Measurements from ENCODE around the gene HTR2B. TPM values are rescaled to one million over a fixed set of nuclear protein-coding genes. Genes with fewer than 3 reads are reported as not detected.
"Not testable (repeated sequence)": the region's sequence is repeated elsewhere in the genome, so short reads cannot be mapped to it uniquely, and the experiment has no call there.

HTR2B gene
- total RNA-seq, 4 donors from 2014 or later, result 0.09 TPM; not detected in 3

DNA sequence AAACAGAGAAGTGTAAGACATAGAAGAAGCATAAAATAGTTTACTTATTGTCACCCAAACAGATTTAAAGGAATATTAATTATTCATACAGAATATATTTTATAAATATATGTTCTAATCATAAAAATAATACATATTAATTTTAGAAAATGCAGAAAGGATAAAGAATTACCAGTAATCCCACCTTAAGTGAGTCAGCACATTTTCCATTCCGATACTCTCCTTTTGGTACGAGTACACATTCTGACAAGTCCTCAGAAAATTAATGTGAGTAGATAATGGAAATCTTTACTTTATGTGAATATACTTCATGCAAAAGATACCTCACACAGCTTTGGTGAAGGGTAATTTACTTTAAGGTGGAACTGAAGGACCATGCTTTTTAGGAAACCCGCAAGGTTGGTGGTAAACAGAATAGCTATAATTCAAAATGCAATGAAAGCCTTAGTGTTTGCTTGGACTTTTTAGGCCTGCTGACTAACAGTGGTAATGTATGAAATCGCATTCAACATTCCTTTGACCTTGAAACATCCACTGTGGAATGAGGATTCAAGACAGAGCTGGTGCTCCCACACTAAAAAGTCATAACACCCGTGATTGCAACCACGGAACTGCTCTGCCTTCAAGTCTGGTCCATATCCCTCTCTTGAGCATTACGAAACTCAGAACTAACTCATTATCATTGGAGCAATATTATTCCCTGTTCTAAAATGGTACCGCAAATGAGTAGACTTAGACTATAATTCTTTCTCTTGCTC lies 28.1 kb upstream of the HTR2B start:
- Histone ChIP-seq H3K9me3 (no peaks in the 10 kb centered on the region), H3K4me3 (no peak overlapping the region), H3K27ac (no peak overlapping the region), H3K4me1 (no peaks in the 10 kb centered on the region), H3K36me3 (peaks cover 0 to 61% of the 10 kb centered on the region in 2 donors), H3K27me3 (no peaks in the 10 kb centered on the region)
- DNase-seq (no peak), ATAC-seq (no peak)
- no peak for TF ChIP-seq POLR2A (IDR thresholded peaks at IDR 0.05)
- TF ChIP-seq, protein P1, sequence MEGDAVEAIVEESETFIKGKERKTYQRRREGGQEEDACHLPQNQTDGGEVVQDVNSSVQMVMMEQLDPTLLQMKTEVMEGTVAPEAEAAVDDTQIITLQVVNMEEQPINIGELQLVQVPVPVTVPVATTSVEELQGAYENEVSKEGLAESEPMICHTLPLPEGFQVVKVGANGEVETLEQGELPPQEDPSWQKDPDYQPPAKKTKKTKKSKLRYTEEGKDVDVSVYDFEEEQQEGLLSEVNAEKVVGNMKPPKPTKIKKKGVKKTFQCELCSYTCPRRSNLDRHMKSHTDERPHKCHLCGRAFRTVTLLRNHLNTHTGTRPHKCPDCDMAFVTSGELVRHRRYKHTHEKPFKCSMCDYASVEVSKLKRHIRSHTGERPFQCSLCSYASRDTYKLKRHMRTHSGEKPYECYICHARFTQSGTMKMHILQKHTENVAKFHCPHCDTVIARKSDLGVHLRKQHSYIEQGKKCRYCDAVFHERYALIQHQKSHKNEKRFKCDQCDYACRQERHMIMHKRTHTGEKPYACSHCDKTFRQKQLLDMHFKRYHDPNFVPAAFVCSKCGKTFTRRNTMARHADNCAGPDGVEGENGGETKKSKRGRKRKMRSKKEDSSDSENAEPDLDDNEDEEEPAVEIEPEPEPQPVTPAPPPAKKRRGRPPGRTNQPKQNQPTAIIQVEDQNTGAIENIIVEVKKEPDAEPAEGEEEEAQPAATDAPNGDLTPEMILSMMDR (IDR thresholded peaks at IDR 0.05 in 4 of 5, conservative IDR thresholded peaks at IDR 0.05 in 1 of 5), result no peak
- in situ Hi-C loops (cut with MboI; ENCODE audit: low sequenced_read_pairs in 4 of 4), result no loop called here
- intact Hi-C loops (cut with DNase I; ENCODE audit: low total_unique reads), result no loop called here

GRCh38 chr2:231146665-231147064 lies 21.8 kb upstream of the HTR2B start:
- in situ Hi-C loops (cut with MboI; ENCODE audit: low sequenced_read_pairs in 4 of 4) (no loop called here), intact Hi-C loops (cut with DNase I; ENCODE audit: low total_unique reads) (loop anchor here (5.0 kb wide), 1 partner anchor 84 kb away; no protein-coding TSS in a partner anchor)
- no peak overlapping the region for H3K4me3 ChIP-seq
- ATAC-seq, result no peak
- H3K4me1 ChIP-seq, result no peaks in the 10 kb centered on the region
- H3K9me3 ChIP-seq, result no peaks in the 10 kb centered on the region
- H3K27me3 ChIP-seq, result no peaks in the 10 kb centered on the region
- TF ChIP-seq POLR2A (IDR thresholded peaks at IDR 0.05), result no peak
- TF ChIP-seq, protein P1 (IDR thresholded peaks at IDR 0.05 in 4 of 5, conservative IDR thresholded peaks at IDR 0.05 in 1 of 5), result no peak
- DNase-seq, result no peak
- no peak overlapping the region for H3K27ac ChIP-seq
- peaks cover 0 to 46% of the 10 kb centered on the region in 2 donors for H3K36me3 ChIP-seq

DNA sequence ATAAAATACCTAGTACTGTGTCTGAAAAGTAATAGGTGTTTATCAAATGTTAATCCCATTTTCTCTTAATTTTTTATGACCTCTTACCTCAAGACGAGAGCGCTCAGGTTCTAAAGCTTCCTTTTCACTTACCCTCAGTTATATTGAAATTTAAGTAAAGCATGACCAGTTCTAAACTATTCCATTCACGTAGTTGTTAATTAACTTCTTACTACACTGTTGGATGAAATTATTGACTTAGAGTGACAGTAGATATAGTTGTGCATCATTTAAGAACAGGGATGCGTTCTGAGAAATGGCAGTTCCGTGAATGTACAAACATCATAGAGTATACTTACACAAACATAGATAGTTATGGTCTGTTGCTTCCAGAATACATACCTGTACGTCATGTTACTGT lies 20.1 kb upstream of the HTR2B start:
- intact Hi-C loops (cut with DNase I; ENCODE audit: low total_unique reads), result loop anchor here (5.0 kb wide), 1 partner anchor 83 kb away; no protein-coding TSS in a partner anchor
- in situ Hi-C loops (cut with MboI; ENCODE audit: low sequenced_read_pairs in 4 of 4), result no loop called here
- Histone ChIP-seq H3K27ac (no peak overlapping the region), H3K4me1 (no peaks in the 10 kb centered on the region), H3K36me3 (peaks cover 0 to 45% of the 10 kb centered on the region in 2 donors), H3K27me3 (no peaks in the 10 kb centered on the region), H3K9me3 (no peaks in the 10 kb centered on the region), H3K4me3 (no peak overlapping the region)
- TF ChIP-seq, protein P1 (IDR thresholded peaks at IDR 0.05 in 4 of 5, conservative IDR thresholded peaks at IDR 0.05 in 1 of 5), result no peak
- TF ChIP-seq POLR2A (IDR thresholded peaks at IDR 0.05), result no peak
- no peak for DNase-seq
- ATAC-seq, result no peak

- Histone ChIP-seq H3K4me1 (peaks cover 6 to 14% of the 10 kb centered on the region in 2 donors), H3K36me3 (peaks cover 0 to 11% of the 10 kb centered on the region in 2 donors)
- H3K27ac ChIP-seq; H3K9me3 ChIP-seq; H3K4me3 ChIP-seq; in situ Hi-C loops (cut with MboI; ENCODE audit: low sequenced_read_pairs in 4 of 4); ATAC-seq; DNase-seq; intact Hi-C loops (cut with DNase I; ENCODE audit: low total_unique reads); H3K27me3 ChIP-seq: not testable (repeated sequence)
Measured at GRCh38 chr2:231140808-231141207, 16.0 kb upstream of the HTR2B start.

GRCh38 chr2:231139796-231140195 lies 15.0 kb upstream of the HTR2B start:
- Histone ChIP-seq H3K9me3 (no peaks in the 10 kb centered on the region), H3K4me1 (peaks cover 6 to 16% of the 10 kb centered on the region in 2 donors), H3K27me3 (no peaks in the 10 kb centered on the region), H3K4me3 (no peak overlapping the region), H3K36me3 (peaks cover 0 to 11% of the 10 kb centered on the region in 2 donors), H3K27ac (no peak overlapping the region)
- DNase-seq, result no peak
- no peak for ATAC-seq
- intact Hi-C loops (cut with DNase I; ENCODE audit: low total_unique reads) (no loop called here), in situ Hi-C loops (cut with MboI; ENCODE audit: low sequenced_read_pairs in 4 of 4) (no loop called here)
- TF ChIP-seq, protein P1 (IDR thresholded peaks at IDR 0.05 in 4 of 5, conservative IDR thresholded peaks at IDR 0.05 in 1 of 5), result no peak
- no peak for TF ChIP-seq POLR2A (IDR thresholded peaks at IDR 0.05)

Measured in gastrocnemius medialis (tissue), 4 donors.